GM21529 (cell line): ENCODE data around the gene IL1RAP.
"Not testable (repeated sequence)": the region's sequence is repeated elsewhere in the genome, so short reads cannot be mapped to it uniquely, and the experiment has no call there.

Source experiments
- ATAC-seq: cut with Tn5 transposase; IDR thresholded peaks from one replicate; pipeline ENCODE4 v1.9.1; 2021; ENCODE audit not compliant: unreplicated experiment

IL1RAP gene

GRCh38 chr3:190644766-190645165, 130.9 kb downstream of the IL1RAP start:
- no peak for ATAC-seq

- no peak for ATAC-seq
Measured at GRCh38 chr3:190645932-190646460, 132.1 kb downstream of the IL1RAP start.

GRCh38 chr3:190646996-190647395, 133.1 kb downstream of the IL1RAP start:
- ATAC-seq, result no peak

- no peak for ATAC-seq
Measured at GRCh38 chr3:190655933-190656332, 142.0 kb downstream of the IL1RAP start.

- ATAC-seq, result no peak
Measured at GRCh38 chr3:190658106-190658505, 144.2 kb downstream of the IL1RAP start.

GRCh38 chr3:190666821-190667220, 152.9 kb downstream of the IL1RAP start:
- no peak for ATAC-seq

GRCh38 chr3:190671658-190672057, 157.8 kb downstream of the IL1RAP start:
- no peak for ATAC-seq

GRCh38 chr3:190673148-190673547, 159.3 kb downstream of the IL1RAP start:
- no peak for ATAC-seq

GRCh38 chr3:190676481-190676880, 162.6 kb downstream of the IL1RAP start:
- ATAC-seq, result no peak

GRCh38 chr3:190677001-190677400, 163.1 kb downstream of the IL1RAP start:
- ATAC-seq, result no peak

GRCh38 chr3:190677868-190678267, 164.0 kb downstream of the IL1RAP start:
- ATAC-seq, result not testable (repeated sequence)

GRCh38 chr3:190680691-190681090, 166.8 kb downstream of the IL1RAP start:
- ATAC-seq, result no peak

- ATAC-seq, result no peak
Measured at GRCh38 chr3:190684776-190685175, 170.9 kb downstream of the IL1RAP start.

GRCh38 chr3:190686011-190686410, 172.1 kb downstream of the IL1RAP start:
- ATAC-seq, result no peak

GRCh38 chr3:190690246-190690645, 176.4 kb downstream of the IL1RAP start:
- no peak for ATAC-seq

- no peak for ATAC-seq
Measured at GRCh38 chr3:190692256-190692655, 178.4 kb downstream of the IL1RAP start.

- ATAC-seq, result no peak
Measured at GRCh38 chr3:190694335-190695001, 180.6 kb downstream of the IL1RAP start.

GRCh38 chr3:190695225-190695624, 181.3 kb downstream of the IL1RAP start:
- ATAC-seq, result no peak

GRCh38 chr3:190695994-190696393, 182.1 kb downstream of the IL1RAP start:
- ATAC-seq, result no peak

GRCh38 chr3:190696777-190697501, 183.1 kb downstream of the IL1RAP start:
- no peak for ATAC-seq

- ATAC-seq, result no peak
Measured at GRCh38 chr3:190697502-190697830, 183.6 kb downstream of the IL1RAP start.

GRCh38 chr3:190697901-190698300, 184.0 kb downstream of the IL1RAP start:
- no peak for ATAC-seq
